Osteocyte (in vitro differentiated cells): ENCODE measurements around the gene AQP3. TPM values are rescaled to one million over a fixed set of nuclear protein-coding genes. Genes with fewer than 3 reads are reported as not detected.

Experiments
- DNase-seq: peaks from one replicate; pipeline ENCODE4 v3.0.0; 2021; ENCODE audit warnings: mixed read lengths; ENCODE audit not compliant: unreplicated experiment; ENCODE audit errors: extremely low spot score
- H3K27ac Mint-ChIP-seq: one replicate; pipeline ENCODE4 v1.8.0; 2021; ENCODE audit warnings: mild to moderate bottlenecking, mixed read lengths; ENCODE audit not compliant: unreplicated experiment
- H3K27me3 Mint-ChIP-seq: one replicate; pipeline ENCODE4 v1.8.0; 2021; ENCODE audit warnings: mixed read lengths; ENCODE audit not compliant: unreplicated experiment
- H3K36me3 Mint-ChIP-seq: one replicate; pipeline ENCODE4 v1.8.0; 2021; ENCODE audit warnings: mixed read lengths; ENCODE audit not compliant: unreplicated experiment
- H3K4me1 Mint-ChIP-seq: one replicate; pipeline ENCODE4 v1.8.0; 2021; ENCODE audit warnings: mixed read lengths; ENCODE audit not compliant: unreplicated experiment
- H3K4me3 Mint-ChIP-seq: one replicate; pipeline ENCODE4 v1.8.0; 2021; ENCODE audit warnings: mild to moderate bottlenecking, moderate library complexity, mixed read lengths; ENCODE audit not compliant: unreplicated experiment
- H3K9me3 Mint-ChIP-seq: one replicate; pipeline ENCODE4 v1.8.0; 2021; ENCODE audit warnings: mixed read lengths; ENCODE audit not compliant: unreplicated experiment
- CTCF ChIP-seq: fragments of 200-600 bp; sonication (generic); IDR thresholded peaks from 2 replicates; pipeline ENCODE4 v1.5.0; 2021; ENCODE audit warnings: antibody characterized with exemption, mild to moderate bottlenecking, moderate library complexity
- total RNA-seq: library from RNA; stranded (reverse); gene quantifications from 2 replicates; pipeline ENCODE4 v1.2.1, GENCODE V29; 2021

AQP3 gene
- total RNA-seq, 1 donor from 2014 or later, result 0.86 TPM

GRCh38 chr9:33452828-33453271 is 5.5 kb upstream of the AQP3 start:
- TF ChIP-seq CTCF, result peak; percentile 81
- Mint-ChIP-seq H3K27me3 (no peaks in the 10 kb centered on the region), H3K4me3 (no peak overlapping the region), H3K27ac (no peak overlapping the region), H3K9me3 (no peaks in the 10 kb centered on the region), H3K36me3 (no peaks in the 10 kb centered on the region), H3K4me1 (peaks cover 10% of the 10 kb centered on the region)
- peak; percentile 87 for DNase-seq

GRCh38 chr9:33450621-33451146 is 3.3 kb upstream of the AQP3 start:
- no peak for TF ChIP-seq CTCF
- no peaks in the 10 kb centered on the region for H3K9me3 Mint-ChIP-seq
- H3K27me3 Mint-ChIP-seq, result no peaks in the 10 kb centered on the region
- H3K36me3 Mint-ChIP-seq, result no peaks in the 10 kb centered on the region
- no peak overlapping the region for H3K4me3 Mint-ChIP-seq
- DNase-seq, result no peak
- H3K4me1 Mint-ChIP-seq, result peaks cover 19% of the 10 kb centered on the region
- H3K27ac Mint-ChIP-seq, result no peak overlapping the region

GRCh38 chr9:33449715-33450114 is 2.3 kb upstream of the AQP3 start:
- no peaks in the 10 kb centered on the region for H3K27me3 Mint-ChIP-seq
- no peak for DNase-seq
- H3K36me3 Mint-ChIP-seq, result no peaks in the 10 kb centered on the region
- H3K9me3 Mint-ChIP-seq, result no peaks in the 10 kb centered on the region
- TF ChIP-seq CTCF, result no peak
- no peak overlapping the region for H3K4me3 Mint-ChIP-seq
- no peak overlapping the region for H3K27ac Mint-ChIP-seq
- peaks cover 19% of the 10 kb centered on the region for H3K4me1 Mint-ChIP-seq

GRCh38 chr9:33447799-33448553 is 583 bp upstream of the AQP3 start:
- no peak for DNase-seq
- H3K27me3 Mint-ChIP-seq, result no peaks in the 10 kb centered on the region
- TF ChIP-seq CTCF, result no peak
- peak overlapping the region; percentile 62 for H3K4me3 Mint-ChIP-seq
- peaks cover 15% of the 10 kb centered on the region for H3K4me1 Mint-ChIP-seq
- no peak overlapping the region for H3K27ac Mint-ChIP-seq
- H3K9me3 Mint-ChIP-seq, result no peaks in the 10 kb centered on the region
- no peaks in the 10 kb centered on the region for H3K36me3 Mint-ChIP-seq

GRCh38 chr9:33446240-33446945 is 1.0 kb downstream of the AQP3 start:
- no peaks in the 10 kb centered on the region for H3K36me3 Mint-ChIP-seq

More at GRCh38 chr9:33446240-33446945, 1.0 kb downstream of the AQP3 start:
- Mint-ChIP-seq H3K27ac (no peak overlapping the region), H3K9me3 (no peaks in the 10 kb centered on the region), H3K4me1 (peaks cover 11% of the 10 kb centered on the region), H3K27me3 (no peaks in the 10 kb centered on the region), H3K4me3 (no peak overlapping the region)
- DNase-seq, result no peak
- TF ChIP-seq CTCF, result no peak
